HL-60/S4 treated with retinoic acid at 250 ng/mL for 4 days and 3 days (cell line): ENCODE results near the gene ANO4.

Experiments
- in situ Hi-C: fragments of 300-500 bp; cut with MboI; formaldehyde crosslinking; loops from 2 replicates; pipeline ENCODE4 v1.7.0; 2022; ENCODE audit warnings: low sequenced_read_pairs

Gene ANO4

DNA sequence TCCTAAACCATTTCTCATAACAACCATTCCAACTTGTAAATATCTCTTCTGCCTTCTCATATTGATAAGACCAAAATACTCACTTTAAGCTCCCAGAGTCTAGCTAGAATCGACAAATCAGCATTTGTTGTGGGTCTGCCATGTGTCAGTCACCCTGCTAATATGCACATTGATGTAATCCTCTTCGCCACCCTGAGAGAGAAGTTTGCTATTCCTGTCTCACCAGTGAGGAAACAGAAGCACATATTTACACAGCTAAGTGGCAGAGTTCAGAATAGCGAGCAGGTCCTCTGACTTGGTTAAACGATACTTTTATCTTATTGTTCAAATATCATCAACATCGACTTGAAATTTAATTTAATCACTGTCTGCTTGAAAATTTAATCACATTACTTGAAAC is 142.1 kb downstream of the ANO4 start:
- in situ Hi-C loops: no loop called here

DNA sequence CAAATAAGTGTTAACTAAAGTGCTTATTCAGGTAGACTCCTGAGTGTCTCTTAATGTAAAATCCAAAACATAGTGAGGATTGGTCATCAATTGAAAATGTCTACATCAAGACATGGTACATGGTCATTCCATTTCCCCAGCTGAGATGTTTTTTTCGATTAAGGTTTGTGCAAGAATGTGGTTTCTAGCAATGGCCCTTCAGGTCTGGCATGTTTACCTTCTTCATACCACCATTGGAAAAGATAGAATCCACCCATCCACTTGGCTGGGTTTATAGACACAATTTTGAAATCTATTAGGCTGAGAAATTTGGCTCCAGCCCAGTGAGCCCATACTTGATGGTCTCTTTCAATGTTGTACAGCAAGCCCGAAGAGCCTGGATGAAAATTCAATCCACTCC is 145.9 kb downstream of the ANO4 start:
- in situ Hi-C loops: no loop called here

DNA sequence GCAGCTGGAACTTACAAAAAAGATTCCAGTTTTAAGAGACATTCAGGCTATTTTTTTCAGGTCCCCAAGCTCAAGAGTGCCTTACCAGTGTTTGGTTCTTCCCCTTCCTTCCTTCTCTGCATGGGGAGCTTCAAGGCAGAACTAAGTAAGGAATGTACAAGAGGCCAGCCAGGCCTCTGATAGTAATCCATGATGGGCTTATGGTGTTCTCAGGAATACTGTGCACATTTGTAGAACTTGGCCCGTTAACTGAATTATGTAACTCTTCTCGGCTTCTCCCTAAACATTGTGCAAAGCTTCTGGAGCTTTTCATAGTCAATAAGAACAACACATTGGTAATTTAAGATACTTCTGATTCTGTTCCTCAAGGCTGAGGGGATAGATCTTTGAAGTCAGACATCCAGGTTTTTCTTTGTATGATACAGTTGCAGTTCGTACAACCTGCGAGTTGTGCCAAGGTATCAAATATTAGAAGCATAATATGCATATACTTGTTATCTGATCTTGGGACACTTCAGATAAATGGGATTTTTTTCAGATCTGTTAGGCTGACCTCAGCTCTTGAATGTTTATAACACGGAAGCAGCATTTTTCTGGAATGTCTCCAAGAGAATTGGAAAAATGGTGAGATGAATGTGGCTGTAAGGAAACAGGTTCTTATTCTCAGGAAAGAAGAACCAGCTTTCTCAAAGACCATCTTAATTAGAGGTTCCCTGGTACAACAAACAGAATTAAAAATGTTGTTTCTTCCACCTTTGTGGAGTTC is 148.6 kb downstream of the ANO4 start:
- in situ Hi-C loops: no loop called here

DNA sequence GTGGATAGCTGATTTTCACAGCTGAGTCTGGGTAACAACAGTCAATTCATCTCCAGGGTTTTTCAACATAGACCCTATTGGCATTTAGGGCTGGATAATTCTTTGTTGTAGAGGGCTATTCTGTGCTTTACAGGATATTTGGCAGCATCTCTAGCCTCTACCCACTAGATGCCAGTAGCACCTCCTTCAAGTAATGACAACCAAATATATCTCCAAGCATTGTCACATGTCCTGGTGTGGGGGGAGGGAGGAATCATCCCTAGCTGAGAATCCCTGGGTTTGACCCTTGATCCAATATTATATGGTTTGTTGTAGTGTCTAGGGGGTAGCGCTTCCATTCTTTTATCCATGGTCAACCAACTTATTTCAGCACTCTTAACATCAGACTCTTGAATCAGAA is 157.2 kb downstream of the ANO4 start:
- in situ Hi-C loops: no loop called here

DNA sequence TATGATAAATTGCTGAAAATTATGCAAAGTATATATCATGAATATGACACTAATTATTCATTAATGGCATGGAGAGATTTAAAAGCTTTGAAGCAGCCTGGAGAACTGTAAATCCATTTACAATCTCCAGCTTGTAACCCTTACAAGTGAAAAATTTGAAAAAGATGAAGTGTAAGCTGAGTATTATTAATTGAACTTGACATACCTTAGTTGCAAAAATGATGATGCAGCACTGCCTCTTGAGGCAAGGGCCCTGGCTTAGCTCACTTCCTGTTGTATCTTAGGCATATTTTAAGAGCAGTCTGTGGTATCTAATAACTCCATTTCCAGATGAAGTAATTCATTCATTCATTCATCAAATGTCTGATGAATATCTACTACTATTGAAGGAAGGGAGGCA is 158.6 kb downstream of the ANO4 start:
- in situ Hi-C loops: no loop called here

DNA sequence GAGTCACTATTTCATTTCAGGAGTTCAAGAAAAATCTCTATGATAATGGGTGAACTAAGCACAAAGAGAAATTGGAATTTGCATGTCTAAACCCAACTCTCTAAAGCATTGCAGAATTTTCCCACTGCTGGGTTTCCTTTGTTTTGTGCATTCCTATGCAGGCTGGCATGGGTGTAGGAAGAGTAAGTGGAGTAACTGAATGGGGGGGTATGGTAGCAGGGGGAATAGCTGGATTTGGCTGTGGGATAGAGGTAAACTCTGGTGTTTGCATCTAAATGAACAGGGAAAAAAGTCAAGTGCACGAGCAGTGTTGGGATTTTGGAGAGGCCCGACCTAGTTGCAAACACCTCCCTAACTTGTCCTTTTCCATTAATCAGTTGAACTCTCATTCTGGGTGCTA is 159.1 kb downstream of the ANO4 start:
- in situ Hi-C loops: no loop called here

DNA sequence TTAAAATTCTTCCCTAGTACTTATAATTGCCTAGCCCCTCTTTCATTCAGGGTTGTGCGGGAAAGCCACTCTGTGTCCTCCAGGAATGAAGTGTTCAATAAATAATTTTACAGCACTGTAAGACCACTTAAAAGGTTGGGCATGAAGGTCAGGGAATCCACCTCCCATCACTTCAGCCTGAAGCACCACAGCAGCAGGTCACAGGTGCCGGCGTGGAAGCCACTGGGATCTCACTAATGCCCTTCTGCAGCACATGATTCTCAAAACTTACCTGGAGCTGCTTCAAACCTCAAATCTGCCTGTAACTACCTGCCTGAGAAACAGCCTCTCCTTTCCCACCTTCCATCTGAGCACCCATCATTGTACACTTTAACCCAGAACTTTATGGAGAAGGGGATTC is 159.5 kb downstream of the ANO4 start:
- in situ Hi-C loops: no loop called here

DNA sequence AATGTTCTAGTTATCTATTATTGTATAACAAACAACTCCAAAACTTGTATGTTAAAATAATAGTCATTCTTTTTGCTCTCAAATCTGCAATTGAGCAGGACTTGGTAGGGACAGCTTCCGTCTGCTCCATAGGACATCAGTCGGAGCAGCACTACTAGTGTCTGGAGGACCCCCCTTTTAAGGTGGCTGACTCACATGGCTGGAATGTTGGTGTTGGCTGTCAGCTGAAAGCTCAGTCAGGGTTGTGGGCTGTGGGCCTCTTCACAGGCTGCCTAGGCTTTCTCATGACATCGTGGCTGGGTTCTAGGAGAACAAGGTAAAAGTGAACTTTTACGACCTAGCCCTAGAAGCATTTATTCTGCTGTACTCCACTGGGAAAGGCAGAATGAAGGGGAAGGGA is 160.6 kb downstream of the ANO4 start:
- in situ Hi-C loops: no loop called here

DNA sequence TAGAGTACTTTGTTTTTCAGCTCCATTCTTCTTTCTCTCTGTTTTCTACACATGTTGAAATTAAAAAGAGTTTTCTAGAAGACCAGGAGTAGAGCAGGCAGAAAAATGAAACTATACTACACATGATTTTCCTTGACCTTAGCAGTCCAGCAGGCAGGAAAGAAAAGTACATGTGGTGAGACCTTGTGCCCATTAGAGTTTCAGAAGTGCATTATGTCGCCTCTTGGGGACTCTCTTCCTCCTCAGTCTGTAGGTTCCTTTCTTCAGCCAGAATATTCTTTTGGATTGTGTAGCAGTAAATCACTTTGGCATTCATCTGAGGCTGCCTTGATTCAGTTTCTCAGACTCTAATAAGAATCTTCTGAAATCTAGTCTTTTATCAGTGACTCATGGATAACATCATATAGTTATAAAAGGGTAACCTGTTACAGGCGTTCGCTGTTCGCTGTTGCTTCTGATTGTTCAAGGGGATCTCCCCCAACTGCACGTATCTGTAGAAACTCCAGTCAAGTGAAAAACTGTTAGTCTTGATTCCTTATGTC is 161.8 kb downstream of the ANO4 start:
- in situ Hi-C loops: no loop called here

DNA sequence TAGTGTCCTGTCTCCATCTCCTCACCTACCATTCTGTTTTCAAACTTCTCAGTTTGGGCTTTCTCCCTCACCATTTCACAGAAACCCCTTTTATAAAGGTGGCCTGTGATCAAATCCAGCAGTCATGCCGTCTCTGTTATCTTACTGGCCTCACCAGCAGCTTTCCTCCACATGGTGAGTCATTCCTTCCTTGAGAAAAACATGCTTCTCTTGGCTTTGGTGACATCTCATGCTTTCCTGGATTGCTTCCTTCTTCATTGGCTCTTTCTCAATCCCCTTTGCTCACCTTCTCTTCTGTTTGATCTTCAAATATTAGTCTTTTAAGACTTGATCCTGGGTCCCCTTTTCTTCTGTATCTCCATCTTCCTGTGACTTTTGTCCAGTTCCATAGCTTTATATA is 164.9 kb downstream of the ANO4 start:
- in situ Hi-C loops: no loop called here

DNA sequence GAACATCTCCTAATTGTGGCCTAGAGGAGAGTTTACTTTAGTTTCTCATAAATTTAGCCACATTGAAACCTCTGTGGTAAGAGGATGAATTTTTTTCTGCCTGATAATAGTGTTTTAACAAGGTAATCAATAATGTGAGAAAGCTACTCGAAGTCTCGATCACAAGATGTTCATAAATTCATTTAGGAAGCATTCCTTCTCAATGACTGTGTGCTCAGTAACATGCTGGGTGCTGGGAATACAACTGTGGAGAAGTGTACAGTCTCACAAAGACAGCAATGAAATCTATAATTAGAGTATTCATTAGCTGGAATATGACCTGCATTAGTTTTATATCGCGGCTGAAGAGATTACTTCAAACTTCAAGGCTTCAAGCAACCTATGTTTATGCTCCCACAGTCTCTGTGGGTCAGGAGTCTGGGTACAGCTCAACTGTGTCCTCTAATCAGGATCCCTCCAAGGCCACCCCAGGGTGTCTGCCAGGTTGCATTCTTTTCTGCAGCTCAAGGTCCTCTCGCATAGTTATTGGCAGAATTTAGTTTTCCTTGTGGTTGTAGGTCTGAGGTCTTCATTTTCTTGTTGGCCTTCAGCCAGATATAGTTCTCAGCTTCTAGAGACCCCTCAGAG is 167.6 kb downstream of the ANO4 start:
- in situ Hi-C loops: no loop called here

DNA sequence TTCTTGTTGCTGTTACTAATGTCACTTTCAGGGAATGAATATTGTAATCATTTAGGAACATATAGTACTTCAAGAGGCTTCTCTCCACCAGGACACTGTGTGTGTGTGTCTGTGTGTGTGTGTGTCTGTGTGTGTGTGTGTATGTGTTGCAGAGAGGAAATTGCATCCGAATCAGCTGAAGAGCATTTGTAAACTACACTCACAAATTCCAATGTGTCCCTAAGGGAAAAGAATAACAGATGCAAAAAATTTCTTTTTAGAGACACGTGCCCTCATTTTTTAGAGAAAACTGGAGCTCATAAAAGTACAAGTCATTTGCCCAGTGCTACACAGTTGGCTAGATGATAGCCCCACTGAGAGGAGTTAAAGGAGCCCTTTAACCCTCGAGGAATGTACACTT is 168.8 kb downstream of the ANO4 start:
- in situ Hi-C loops: no loop called here

DNA sequence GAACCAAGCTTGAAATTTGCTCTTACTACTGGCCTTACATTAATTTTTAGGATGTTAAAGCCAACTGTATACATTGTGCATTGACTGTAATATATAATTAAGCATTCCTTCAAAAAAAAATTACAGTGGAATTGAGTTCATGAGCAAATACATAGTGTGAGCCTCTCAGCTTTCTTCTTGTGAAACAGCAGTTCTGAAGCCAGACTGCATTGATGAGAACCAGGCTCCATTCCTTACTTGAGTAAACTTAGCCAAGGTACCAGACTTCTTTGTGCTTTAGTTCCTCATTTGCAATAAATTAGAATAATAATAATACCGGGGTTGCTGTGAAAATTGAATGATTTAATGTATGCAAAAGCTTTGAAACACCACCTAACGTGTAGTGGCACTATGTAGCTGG is 169.5 kb downstream of the ANO4 start:
- in situ Hi-C loops: no loop called here

DNA sequence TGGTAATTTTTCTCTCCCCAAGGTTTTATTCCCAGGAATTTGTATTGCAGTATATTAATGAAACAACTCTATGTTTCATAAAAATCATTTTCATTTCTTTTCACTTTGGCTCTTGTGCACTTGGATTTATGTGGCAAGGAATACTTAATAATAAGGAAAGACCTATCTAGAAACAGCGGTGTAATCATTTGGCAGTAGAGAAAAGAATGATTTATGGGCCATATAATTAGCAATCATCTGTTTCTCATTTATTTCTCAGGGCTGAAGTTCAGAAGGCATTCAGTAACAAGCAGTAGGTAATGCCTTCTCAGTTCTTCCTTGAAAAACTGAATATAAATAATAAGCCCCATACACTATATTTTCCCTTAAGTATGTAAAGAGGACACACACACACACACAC is 172.6 kb downstream of the ANO4 start:
- in situ Hi-C loops: no loop called here

DNA sequence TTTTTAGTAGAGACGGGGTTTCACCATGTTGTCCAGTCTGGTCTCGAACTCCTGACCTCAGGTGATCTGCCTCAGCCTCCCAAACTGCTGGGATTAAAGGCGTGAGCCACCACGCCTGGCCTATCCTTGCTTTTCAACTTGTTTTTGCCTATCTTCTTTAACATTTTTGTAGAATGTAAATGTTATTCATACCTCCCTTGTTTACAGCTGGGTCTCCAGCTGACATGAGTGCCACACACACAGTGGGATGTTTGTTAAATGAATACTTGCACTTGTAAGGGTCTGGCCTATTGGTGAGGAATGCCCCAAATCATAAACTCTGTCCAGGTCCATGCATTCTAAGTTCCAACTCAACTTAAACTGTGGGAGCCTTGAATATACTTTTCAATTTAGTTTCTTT is 176.3 kb downstream of the ANO4 start:
- in situ Hi-C loops: no loop called here

DNA sequence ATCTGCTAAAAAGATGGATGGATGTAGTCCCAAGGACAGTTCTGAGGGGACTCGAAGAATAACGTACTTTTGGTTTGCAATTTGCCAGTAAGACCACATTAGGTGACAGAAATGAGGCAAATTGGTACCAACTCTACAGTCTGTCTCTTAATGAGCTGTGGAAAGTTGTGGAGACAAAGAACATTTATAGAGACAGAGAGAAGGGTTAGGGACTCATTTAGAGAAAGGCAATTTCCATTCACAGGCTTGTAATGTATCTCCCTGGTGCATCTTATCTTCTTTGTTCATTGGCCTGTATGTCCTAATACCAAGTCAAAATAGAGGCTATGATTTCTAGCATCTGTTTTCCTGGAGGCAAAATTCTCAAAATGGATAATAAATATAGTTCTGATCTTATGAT is 177.5 kb downstream of the ANO4 start:
- in situ Hi-C loops: no loop called here

DNA sequence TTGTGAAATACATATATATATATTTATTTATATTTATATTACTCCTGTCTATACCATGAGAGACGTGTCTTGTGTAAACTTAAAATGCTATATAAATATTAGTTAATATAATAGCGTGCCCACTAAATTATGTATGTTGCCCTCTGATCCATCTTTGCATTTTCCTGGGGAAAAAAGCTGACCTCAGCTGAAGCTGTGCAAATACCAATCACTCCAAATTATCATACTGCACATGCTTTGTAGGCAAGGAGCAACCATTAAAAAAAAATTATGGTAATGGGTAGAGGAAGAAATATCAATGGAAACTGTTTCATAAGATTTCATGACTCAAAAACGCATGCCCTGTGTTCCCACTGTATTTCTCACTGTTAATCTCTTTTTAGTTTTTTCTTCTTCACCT is 179.8 kb downstream of the ANO4 start:
- in situ Hi-C loops: no loop called here

DNA sequence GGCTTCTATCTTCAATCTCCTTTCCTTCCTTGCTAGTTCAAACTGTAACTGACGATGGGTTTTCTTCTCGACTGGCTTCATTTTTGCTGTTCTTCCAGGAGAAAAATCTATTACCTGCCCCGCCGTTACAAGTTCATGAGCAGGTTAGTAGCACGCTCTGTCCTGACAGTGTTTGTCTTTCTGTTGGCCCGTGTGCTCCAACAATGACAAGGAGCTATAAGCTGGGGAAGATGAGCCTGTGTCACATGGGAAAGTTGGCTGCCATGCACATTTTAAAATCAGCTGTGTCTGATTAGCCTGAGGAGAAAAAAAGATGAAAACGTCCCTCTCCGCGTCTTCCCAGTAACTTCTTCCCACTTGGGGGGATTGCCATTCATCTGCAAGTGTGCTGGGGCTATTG is 180.2 kb downstream of the ANO4 start:
- in situ Hi-C loops: no loop called here

DNA sequence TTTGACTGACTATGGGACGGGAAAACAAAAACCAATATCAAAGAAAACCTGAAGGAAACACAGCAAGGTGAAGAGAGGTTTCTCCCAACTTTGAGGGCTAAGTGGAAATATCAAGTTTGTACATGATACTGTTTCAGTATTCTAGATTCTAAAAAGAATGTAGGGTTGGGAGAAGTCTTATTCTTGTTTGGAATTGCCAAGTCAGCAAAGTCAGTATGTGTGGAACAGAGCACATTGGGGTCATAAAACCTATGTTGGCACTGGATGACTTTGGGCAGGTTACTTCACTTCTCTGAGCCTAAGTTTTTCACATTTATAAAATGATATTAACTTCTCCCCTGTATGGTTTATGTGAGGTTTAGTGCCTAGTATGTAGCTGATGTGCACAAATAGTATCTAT is 182.2 kb downstream of the ANO4 start:
- in situ Hi-C loops: no loop called here

DNA sequence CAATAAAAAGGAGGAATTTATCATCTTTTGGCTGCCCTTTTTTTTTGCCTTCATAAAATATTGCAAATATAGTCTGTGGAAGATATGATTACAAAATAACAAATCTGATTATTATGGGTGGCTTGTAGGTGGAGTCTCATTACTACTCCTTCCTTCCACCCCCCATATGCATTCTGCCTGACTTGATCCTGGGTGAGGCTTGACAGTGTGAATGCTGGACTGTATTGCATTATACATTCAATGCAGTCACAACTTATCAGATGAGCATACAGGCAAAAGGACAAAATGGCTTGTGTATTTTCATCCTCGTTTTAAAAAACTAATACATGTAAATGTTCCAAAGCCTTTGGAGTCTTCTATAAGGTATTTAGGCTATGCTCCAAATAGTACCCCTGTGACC is 186.3 kb downstream of the ANO4 start:
- in situ Hi-C loops: no loop called here

DNA sequence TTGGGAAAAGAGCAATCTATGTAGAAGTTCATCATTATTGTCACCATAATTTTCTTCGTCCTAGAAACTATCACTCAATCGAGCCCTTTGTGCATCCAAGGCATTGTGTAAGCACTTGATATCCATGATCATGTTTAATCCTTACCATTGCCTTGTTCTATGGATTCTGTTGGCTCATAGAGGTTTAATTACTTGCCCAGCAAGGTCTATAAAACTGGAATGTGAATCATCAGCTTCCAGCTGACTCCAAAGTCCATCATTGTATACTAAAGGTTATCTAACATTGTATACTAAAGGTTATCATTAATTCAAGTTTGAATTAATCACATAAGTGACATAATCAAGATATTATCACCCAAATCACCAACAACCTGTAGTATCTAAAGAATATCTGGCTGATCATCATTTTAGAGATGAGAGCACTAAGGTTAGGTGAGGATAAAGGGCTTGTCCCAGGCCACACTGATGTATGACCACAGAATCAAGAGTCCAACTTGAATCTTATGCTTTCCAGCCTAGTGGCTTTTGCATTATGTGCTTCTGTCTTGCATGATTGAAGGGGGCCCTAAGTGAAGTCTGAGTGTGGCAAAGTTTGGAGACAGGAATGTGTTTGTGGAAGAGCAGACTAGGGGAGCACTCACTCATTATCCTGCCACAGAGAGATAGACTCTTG is 188.1 kb downstream of the ANO4 start:
- in situ Hi-C loops: no loop called here

DNA sequence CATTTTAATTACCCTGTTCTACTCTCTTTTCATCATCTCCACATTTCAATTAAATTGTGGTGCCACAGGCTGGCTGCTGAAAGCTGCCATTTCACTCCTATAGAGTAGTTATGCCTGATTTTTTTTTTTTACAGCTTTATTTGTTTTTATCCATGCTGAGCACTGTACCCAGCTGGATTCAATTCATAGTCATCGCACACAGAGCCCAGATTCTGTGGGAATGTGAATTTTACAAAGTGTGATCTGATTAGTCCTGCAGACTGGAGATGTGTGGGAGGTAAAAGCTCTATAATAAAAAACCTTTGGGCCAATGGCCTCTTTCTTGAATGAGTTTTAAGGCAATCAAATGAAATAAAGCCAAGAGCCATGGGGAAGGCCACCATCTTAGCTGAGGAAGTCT is 190.2 kb downstream of the ANO4 start:
- in situ Hi-C loops: no loop called here
